Breast epithelium (tissue), 3 donors: ENCODE data around the gene CUL7.

Experiments used
- CTCF ChIP-seq, 3 donors: fragments of 450-650 bp; IDR thresholded peaks; one replicate each; pipeline ENCODE4 v1.5.1; 2016 to 2017; ENCODE audit warnings: antibody characterized with exemption in 3 of 3, mild to moderate bottlenecking in 3 of 3, moderate library complexity in 3 of 3
- POLR2A ChIP-seq: fragments of 450-650 bp; IDR thresholded peaks from one replicate; pipeline ENCODE4 v1.6.1; 2016; ENCODE audit warnings: antibody characterized with exemption, mild to moderate bottlenecking, moderate library complexity

GRCh38 chr6:43032326-43032725, 21.3 kb downstream of the CUL7 start:
- no peak for TF ChIP-seq CTCF (IDR thresholded peaks at IDR 0.05)
- TF ChIP-seq POLR2A: no peak
